Measurements from ENCODE around the gene ADCY10. TPM values are rescaled to one million over a fixed set of nuclear protein-coding genes. Genes with fewer than 3 reads are reported as not detected.

The ADCY10 gene, protein sequence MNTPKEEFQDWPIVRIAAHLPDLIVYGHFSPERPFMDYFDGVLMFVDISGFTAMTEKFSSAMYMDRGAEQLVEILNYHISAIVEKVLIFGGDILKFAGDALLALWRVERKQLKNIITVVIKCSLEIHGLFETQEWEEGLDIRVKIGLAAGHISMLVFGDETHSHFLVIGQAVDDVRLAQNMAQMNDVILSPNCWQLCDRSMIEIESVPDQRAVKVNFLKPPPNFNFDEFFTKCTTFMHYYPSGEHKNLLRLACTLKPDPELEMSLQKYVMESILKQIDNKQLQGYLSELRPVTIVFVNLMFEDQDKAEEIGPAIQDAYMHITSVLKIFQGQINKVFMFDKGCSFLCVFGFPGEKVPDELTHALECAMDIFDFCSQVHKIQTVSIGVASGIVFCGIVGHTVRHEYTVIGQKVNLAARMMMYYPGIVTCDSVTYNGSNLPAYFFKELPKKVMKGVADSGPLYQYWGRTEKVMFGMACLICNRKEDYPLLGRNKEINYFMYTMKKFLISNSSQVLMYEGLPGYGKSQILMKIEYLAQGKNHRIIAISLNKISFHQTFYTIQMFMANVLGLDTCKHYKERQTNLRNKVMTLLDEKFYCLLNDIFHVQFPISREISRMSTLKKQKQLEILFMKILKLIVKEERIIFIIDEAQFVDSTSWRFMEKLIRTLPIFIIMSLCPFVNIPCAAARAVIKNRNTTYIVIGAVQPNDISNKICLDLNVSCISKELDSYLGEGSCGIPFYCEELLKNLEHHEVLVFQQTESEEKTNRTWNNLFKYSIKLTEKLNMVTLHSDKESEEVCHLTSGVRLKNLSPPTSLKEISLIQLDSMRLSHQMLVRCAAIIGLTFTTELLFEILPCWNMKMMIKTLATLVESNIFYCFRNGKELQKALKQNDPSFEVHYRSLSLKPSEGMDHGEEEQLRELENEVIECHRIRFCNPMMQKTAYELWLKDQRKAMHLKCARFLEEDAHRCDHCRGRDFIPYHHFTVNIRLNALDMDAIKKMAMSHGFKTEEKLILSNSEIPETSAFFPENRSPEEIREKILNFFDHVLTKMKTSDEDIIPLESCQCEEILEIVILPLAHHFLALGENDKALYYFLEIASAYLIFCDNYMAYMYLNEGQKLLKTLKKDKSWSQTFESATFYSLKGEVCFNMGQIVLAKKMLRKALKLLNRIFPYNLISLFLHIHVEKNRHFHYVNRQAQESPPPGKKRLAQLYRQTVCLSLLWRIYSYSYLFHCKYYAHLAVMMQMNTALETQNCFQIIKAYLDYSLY (N-terminal part only)
- not detected for total RNA-seq
- long read RNA-seq, result 0 reads

DNA sequence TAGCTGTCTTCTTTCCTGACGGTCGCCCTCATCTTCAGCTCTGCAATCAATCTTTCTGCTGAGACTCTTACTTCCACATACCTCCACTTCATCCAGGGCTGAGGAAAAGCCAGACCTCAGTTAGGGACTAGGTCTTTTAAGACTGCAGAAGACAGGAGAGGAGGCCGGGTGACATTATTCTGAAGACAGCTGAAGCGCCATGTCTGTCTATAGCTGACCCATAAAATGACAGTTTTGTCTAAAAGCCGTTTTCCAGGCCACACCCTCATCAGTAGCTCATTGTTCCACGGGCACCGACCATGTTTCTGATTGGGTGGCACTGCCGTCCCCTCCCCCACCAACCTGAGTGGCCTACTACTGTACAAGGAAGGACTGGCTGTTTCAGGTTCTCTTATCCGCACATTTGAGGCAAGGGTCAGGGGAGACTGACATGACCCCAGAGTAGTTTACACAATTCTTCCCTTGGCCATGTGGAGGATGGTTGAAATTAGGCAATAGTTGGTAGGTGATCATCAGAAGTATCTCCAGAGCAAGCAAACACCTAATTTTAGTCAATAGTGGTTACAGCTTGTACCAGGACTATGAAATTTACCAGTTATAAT lies at the start of gene ADCY10:
Gene ADCY10 (minus strand): TSS at position 240 of the 602 bp plus-strand sequence. CDS start 8,994 bp downstream, outside the sequence.
- DNase-seq (ENCODE audit: missing footprints) (no peak), ATAC-seq (peak; percentile 9)
- intact Hi-C loops (cut with DNase I), result no loop called here

- ATAC-seq, result no peak
- intact Hi-C loops (cut with DNase I), result no loop called here
- no peak for DNase-seq (ENCODE audit: missing footprints)
These were observed 43.8 kb upstream of the ADCY10 start for GRCh38 chr1:167957710-167958109.

DNA sequence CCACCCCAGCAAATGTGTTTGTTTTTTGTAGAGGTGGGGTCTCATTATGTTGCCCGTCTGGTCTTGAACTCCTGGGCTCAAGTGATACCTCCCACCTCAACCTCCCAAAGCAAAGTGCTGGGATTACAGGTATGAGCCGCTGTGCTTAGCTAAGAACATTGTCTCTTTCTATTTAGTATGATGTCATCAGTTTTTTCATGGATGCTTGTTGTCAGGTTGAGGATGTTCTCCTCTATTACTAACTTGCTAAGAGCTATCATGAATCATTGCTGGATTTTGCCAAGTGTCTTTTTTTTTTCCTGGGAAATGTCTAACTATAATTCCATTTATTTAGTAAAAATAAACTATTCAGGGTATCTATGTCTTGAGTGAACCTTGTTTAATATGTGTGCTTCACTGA lies 42.0 kb upstream of the ADCY10 start:
- ATAC-seq (no peak), DNase-seq (ENCODE audit: missing footprints) (no peak)
- intact Hi-C loops (cut with DNase I), result no loop called here

GRCh38 chr1:167950569-167950968 lies 36.6 kb upstream of the ADCY10 start:
- no peak for DNase-seq (ENCODE audit: missing footprints)
- ATAC-seq, result no peak

DNA sequence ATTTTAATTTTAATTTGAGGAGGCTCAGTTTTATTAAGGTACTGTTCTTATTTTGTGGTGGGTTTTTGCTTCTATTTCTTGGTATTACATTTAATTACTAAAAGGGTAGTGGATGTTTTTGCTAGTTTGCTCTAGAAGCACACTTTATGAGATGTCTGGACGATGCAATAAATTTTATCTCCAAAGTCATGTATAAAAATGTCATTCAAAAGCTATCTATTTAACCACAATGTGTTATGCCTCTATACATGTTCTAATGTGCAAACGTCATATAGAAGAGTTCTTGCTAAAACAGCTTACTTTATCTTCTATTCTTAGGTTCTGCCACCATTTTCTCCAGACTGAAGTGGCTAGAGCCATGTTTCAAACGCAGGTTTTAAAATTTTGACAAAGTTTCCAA lies 35.9 kb upstream of the ADCY10 start:
- intact Hi-C loops (cut with DNase I), result no loop called here
- ATAC-seq, result no peak
- no peak for DNase-seq (ENCODE audit: missing footprints)

More at GRCh38 chr1:167950569-167950968, 36.6 kb upstream of the ADCY10 start:
- intact Hi-C loops (cut with DNase I), result no loop called here

GRCh38 chr1:167947733-167948132 lies 33.8 kb upstream of the ADCY10 start:
- intact Hi-C loops (cut with DNase I), result no loop called here
- DNase-seq (ENCODE audit: missing footprints) (no peak), ATAC-seq (no peak)

DNA sequence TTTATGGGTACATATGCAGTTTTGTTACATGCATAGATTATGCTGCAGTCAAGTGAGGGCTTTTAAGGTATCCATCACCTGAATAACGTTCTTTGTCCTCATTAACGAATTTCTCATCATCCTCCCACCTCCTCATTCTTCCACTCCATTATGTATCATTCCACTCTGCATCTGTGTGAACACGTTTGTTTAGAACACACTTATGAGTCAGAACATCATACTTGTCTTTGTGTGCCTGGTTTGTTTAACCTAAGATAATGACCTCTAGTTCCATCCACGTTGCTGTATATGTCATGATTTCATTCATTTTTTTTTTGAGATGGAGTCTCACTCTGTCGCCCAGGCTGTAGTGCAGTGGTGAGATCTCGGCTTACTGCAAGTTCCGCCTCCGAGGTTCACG lies 29.6 kb upstream of the ADCY10 start:
- intact Hi-C loops (cut with DNase I), result no loop called here
- DNase-seq (ENCODE audit: missing footprints), result no peak
- no peak for ATAC-seq

DNA sequence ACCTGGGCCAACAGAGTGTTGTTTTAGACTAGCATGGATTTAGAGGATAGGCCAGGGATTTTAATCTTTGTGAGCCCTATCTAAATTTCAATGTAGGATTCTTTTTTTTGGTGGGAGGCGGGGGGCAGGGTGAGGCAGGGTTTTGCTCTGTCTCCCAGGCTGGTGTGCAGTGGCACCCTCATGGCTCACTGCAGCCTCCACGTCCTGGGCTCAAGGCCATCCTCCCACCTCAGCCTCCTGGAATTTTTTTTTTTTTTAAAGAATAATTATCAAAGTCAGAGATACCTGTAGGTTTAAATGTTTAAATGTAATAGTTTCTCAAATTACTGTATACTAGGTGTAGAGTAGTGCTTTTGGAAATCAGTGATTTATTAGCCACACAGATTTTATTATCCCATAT lies 26.3 kb upstream of the ADCY10 start:
- intact Hi-C loops (cut with DNase I), result no loop called here
- no peak for DNase-seq (ENCODE audit: missing footprints)
- ATAC-seq, result no peak

GRCh38 chr1:167938080-167938636 lies 24.2 kb upstream of the ADCY10 start:
- intact Hi-C loops (cut with DNase I), result loop anchor here (5.0 to 10.0 kb wide), 3 partner anchors 64 to 147 kb away; no protein-coding TSS in a partner anchor
- ATAC-seq (no peak), DNase-seq (ENCODE audit: missing footprints) (no peak)

DNA sequence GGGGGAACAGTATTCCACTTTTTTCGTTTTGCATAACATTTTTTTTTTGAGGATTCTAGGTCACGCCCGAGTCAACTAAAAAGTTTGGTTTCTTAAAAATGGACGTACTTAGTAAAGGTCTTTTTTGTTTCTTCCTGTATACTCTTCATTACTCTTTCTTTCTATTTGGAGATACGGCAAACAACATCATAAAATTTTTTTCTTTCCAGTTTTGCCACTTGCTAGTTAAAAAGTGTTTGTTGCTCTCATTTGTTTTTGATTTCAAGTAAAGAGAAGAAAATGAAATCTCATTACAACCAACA lies 23.7 kb upstream of the ADCY10 start:
- ATAC-seq, result no peak
- intact Hi-C loops (cut with DNase I), result loop anchor here (2.0 to 10.0 kb wide), 4 partner anchors 65 to 223 kb away; no protein-coding TSS in a partner anchor
- no peak for DNase-seq (ENCODE audit: missing footprints)

DNA sequence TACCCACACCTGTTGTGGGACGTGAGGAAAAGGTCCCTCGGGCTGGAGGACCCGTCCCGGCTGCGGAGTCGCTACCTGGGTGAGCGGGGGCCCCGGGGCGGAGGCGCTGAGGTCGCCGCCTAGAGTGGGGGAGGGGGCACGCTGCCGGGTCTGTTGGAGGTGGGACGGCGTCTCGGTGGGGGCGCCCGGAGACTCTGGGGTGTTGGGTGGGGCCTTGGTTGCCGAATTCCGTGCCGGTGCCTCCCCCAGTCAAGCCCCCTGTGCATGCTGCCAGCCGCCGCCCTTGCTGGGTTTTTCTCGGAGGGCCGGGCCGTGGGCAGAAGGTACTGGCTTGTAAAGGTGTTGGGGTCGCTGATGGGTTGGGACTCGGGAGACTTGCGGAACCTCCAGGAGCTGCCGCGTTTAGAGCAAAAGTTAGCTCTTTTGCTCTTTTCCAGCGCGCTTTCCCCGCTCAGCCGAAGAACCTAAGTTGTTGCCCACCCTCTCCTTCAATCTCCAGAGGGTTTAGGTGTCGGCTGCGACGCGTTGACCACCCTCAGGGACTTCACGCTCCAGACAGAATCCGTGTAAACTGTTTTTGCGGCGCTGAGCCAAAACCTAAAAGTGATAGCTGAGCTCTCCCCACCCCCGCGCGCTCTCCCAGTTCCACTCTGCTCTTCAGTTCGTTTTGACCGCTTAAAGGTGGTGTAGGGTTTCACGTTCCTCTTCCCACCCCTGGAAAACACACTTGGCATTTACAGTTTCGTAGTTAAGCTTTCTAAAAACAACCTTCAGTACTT lies 23.2 kb upstream of the ADCY10 start, which contains the start of gene MPC2:
Gene MPC2 (minus strand): TSS at position 143 of the 779 bp plus-strand sequence. CDS start 1,231 bp downstream, outside the sequence.
- intact Hi-C loops (cut with DNase I), result loop anchor here (1.0 to 10.0 kb wide), 5 partner anchors 65 to 222 kb away; partner anchors contain the start of gene MPZL1
- ATAC-seq (peak; percentile 58), DNase-seq (ENCODE audit: missing footprints) (peak; percentile 87)

DNA sequence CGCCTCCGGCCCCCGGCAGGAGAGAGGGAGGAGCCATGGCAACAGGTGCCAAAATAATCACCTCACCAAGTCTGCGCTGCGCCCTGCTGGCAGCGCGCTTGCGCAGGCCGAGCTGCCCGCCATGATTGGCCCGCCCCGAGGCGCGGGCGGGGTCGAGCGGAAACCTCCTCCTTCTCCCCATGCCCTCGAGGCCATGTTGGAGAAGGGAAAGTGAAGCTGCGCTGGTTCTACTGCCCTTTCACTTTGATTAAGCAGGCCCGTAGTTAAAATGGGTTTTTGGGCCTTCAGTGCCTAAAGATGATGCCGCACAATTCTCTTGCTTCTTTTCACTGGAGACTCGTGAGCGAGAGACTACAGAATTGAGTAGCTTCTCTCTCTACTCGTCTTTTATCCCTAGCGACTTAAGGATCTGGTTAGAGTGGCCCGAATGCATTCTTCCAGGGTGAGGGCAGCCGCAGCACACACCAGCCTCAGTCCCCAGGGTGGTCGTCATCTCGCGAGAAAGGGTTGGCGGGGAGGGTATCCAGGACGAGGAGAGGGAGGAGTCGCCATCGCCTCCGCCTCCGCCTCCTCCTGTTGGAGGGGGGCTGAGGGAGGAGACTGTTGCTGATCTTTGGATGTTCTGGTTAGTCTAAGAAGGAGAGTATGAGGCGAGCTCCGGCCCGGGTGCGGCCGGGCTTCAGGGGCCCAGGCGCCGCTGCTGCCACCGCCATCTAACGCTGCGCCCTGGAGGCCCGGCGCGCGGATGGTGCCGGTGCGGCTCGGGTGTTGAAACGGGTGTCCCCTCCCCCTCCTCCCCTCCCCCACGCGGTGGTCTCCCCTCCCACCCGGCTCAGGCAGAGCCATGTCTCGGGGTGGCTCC lies 22.4 kb upstream of the ADCY10 start, which contains the start of gene DCAF6:
Gene DCAF6 (plus strand): TSS at position 616 of the 862 bp plus-strand sequence. CDS start 229 bp downstream, at position 845.
- DNase-seq (ENCODE audit: missing footprints) (peak; percentile 97), ATAC-seq (peak; percentile 94)
- intact Hi-C loops (cut with DNase I), result loop anchor here (1.0 to 10.0 kb wide), 5 partner anchors 66 to 221 kb away; partner anchors contain the start of gene MPZL1

DNA sequence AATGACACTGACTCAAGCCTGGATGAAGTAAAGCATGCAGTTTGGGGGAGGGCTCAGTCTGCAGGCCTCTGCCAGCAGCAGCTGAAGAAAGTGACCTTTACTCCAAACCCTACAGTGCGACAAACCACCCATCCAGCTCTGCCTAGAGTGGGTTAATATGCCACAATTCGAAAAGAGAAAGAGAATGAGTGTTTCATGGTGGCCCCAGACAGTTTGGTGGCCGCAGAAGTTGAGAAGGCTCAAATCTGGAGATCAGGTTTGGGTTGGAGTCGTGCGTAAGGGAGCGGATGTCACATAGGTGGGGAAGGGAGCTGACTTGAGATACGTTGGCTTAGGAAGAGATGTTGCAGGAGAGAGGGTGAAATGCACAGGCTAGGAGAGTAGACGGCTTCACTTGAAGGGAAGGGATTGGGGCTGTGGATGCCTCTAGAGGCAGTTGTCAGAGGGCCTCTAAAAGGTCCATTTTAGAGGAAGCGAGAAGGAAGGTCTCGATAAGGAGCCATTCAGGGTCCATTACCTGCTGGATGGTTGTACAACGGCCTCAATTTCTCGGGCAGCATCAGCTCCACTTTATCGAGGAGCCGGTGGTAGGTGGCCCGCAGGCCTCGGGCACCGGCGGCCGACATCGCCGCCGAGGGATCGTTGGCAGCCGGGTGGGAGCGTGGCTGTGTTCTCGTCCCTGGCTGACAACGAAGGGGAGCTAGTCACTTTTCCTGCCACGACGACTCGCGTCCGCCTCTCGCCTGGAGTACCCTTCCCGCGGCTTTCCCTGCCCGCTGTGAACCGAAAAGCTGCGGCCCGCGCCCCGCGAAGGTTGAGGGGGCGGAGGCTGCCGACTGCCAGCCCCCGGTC lies 21.5 kb upstream of the ADCY10 start:
- ATAC-seq (peak; percentile 1), DNase-seq (ENCODE audit: missing footprints) (peak; percentile 62)
- intact Hi-C loops (cut with DNase I), result loop anchor here (1.0 to 10.0 kb wide), 5 partner anchors 67 to 221 kb away; partner anchors contain the start of gene MPZL1

DNA sequence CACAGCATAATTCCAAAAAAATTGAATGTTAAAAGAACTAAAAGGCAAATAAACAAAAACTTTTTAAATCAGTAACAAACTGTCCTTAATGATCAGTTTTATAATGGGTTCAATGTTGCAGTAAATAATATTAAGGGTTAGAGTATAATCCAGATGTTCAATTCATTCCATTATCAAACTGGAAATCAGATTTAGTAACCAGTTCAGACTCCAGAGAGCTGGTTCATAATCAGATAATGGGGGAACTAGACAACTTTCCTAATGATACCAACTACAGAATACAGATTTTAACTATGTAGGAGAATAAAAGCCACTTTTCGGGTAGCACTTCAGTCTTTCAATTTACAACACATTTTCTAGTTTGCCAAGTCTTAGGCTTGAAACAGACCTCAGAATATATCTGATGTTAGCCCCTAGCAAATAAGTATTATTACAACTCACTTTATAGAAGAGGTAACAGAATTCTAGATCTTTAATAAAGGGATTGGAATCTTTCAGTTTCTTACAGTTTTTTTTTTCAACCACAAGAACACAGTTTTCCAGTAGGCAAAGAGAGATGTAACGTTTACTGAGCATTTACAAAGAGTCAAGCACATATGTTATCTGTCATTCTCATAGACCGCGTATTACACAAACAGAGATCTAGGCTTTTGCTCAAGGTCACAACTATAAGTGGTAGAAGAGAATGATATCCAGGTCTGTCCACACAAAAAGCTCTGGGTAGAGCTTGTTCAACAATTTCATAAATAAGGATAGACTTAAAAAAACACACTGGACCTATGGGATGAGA lies 20.7 kb upstream of the ADCY10 start:
- DNase-seq (ENCODE audit: missing footprints) (no peak), ATAC-seq (no peak)
- intact Hi-C loops (cut with DNase I), result loop anchor here (5.0 to 10.0 kb wide), 3 partner anchors 68 to 150 kb away; no protein-coding TSS in a partner anchor
